HG03354 (cell line): ENCODE results near the gene UBN2.

Experiments used
- ATAC-seq: cut with Tn5 transposase; IDR thresholded peaks from one replicate; pipeline ENCODE4 v1.9.1; 2021; ENCODE audit warnings: mild to moderate bottlenecking; ENCODE audit not compliant: unreplicated experiment, poor library complexity, severe bottlenecking

Gene UBN2

GRCh38 chr7:139340037-139340807 lies 109.2 kb downstream of the UBN2 start:
- ATAC-seq = peak; percentile 85

- no peak for ATAC-seq
These were observed 109.7 kb downstream of the UBN2 start for GRCh38 chr7:139340808-139341057.

- peak; percentile 51 for ATAC-seq
These were observed 110.2 kb downstream of the UBN2 start, which contains the start of gene FMC1 for GRCh38 chr7:139341058-139341775. FMC1 (plus strand) TSS chr7:139341337; CDS start chr7:139341385, 48 bp downstream.

- ATAC-seq = no peak
These were observed 110.8 kb downstream of the UBN2 start for GRCh38 chr7:139341776-139342226.

- no peak for ATAC-seq
These were observed 114.0 kb downstream of the UBN2 start for GRCh38 chr7:139345042-139345441.

GRCh38 chr7:139351027-139351426 lies 120.0 kb downstream of the UBN2 start:
- no peak for ATAC-seq

- no peak for ATAC-seq
These were observed 123.7 kb downstream of the UBN2 start for GRCh38 chr7:139354729-139355128.

- no peak for ATAC-seq
These were observed 124.3 kb downstream of the UBN2 start for GRCh38 chr7:139355320-139355719.
